Mesenteric fat pad (tissue), 1 donor: ENCODE data around the gene MSANTD1. TPM values are rescaled to one million over a fixed set of nuclear protein-coding genes. Genes with fewer than 3 reads are reported as not detected.
A peak's percentile ranks its signal among the peaks of the same experiment; 100 is the strongest.

Source experiments
- DNase-seq: peaks from one replicate; pipeline ENCODE4 v3.0.0-alpha.2; 2020; ENCODE audit warnings: low spot score
- total RNA-seq: library from RNA; stranded (reverse); fragmentation: NEBNext Ultra II Directional; extraction: Animal tissue kit (Norgen Biotek cat#: 25700); gene quantifications from one replicate; pipeline ENCODE4 v1.2.1, GENCODE V29; 2021
- donor health status: DM: yes; HTN: yes; CAD: no.

The MSANTD1 gene
- total RNA-seq, 1 donor from 2014 or later = 0.80 TPM

DNA sequence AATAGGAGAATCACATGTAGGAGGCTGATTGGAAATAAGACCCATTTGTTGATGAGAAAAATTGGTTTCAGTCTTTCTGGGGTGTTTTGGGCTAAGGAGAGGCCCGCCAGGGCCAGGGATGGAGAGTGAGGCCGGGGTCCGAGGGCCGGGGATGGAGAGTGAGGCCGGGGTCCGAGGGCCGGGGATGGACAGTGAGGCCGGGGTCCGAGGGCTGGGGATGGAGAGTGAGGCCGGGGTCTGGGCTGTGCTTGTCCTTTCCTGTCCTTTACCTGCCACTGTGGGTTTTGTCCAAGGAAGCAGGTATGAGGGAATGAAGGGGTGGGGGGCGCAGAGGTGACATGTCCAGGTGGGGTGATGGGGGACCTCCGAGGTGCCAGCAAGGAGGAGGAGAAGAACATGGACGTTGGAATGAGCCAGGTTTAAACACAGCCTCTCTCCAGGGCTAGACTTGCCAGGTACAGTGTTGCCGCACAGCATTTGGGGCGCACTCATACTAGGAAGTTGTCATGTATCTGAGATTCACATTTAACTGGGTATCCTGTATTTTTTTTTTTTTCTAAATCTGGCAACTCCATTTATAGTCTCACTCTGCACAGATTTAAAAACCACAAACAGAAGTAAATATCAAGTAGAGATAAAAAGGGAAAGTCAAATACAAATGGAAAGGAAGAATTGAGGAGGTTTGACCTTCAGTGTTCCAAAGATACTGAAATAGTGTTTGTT lies 52.7 kb downstream of the MSANTD1 start:
- DNase-seq = peak; percentile 73

DNA sequence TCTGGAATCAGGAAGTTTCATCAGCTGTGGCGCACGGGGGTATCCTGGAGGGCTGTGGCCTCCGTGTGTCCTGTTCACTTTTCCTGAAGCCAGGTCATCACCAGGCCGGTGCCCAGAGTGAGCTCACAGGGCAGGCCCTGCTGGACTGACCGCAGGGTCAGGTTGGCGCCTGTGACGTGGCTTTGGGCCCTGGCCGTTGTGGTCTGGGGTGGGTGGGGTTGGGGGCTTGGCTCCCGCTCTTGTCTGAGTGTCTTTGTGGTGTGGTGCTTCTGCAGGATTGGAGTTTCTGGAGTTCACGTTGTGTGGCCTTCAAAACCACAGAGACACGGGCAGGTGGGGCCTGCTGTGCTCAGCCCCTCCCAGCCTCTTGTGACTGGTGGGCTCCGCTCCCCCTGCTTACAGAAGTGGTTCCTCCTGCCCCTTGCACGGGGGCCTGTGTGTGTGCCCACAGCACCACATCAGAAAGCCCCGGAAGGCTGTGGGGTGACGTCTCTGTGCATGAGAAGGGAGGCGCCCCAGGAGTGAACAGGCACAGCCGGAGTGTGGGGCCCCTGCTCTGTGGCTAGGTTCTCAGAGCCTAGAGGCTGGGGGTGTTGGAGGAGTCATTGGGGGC lies 53.3 kb downstream of the MSANTD1 start:
- peak; percentile 65 for DNase-seq

DNA sequence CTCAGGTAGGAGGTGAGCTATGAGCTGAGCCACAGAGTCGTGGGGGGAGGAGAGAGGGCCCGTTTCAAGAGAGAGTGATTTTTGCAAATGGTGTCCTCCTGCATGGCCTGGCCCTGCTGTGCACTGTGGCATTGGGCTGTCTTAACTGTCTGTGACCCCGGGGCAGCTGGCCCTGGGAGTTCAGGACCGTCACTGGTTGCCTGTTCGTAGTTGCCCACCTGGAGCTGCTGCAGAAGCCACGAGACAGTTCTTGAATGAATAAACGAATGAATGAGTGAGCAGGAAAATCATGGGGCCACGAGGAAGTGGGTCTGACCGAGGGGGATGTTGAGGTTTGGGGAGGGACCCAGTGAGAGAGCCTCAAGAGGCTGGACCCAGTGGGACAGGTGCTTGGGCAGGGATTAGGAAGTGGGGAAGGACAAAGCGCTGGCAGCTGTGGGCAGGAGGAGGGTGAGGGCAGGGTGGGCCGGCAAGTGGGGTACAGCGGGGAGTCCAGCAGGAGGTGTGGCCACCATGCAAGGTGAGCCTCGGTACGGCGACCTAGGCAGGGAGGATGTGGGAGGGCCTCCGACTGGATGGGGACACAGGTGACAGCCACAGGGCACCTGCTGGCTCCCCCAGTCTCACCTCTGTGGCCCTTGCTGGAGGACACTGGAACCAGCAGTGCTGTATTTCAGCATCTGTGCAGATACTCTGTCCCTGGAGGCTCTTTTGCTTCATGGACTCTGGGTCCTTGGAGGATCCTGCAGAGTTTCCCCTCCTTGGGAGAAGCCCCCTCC lies 54.0 kb downstream of the MSANTD1 start:
- DNase-seq = peak; percentile 76

DNA sequence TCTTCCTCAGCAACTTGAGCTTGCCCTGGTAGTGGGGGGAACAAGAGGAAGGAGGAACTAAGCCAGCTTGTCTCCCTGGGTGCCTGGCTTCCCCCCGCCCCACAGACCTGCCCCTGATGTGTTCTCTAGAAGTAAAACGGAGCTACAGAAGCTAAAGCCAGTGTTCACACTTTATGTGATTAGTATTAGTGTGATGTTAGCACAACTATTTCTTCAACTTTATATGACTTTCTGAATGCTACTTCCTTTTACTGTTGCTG lies 54.5 kb downstream of the MSANTD1 start:
- peak; percentile 41 for DNase-seq

DNA sequence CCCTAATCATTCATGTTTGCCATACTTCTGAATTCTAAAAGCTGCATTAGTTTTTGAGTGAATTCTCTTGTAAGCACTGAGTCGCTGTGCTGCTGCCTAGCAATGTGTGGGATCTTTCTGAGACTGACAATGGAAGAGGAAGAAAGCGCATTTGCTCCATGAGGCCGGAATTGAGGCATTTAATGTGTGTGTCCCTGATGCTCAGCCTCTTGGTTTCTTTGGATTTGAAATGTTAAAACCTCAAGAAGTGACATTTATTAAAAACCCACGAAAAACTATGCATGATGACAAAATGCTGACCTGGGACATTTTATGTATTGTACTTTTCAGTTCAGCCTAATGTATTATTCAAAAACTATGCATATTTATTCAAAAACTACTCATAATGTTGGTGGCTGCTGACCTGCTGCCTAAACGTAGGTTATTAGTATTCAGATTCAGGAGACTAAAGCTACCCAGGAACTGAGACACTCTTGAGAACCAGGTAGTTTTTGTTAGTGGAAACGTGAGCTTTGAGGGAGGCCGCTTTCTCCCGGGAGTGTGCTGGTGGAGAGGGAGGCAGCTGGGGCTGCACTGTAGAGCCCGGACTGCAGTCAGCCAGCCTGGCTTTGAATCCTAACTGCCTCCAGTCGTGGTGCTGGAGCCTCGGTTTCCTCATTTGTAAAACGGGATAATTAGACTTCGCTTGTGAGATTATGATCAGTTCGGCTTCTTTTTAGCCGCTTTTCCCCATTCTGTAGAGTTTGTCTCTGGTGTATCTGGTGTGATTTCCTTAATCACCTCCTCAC lies 55.2 kb downstream of the MSANTD1 start:
- peak; percentile 33 for DNase-seq

DNA sequence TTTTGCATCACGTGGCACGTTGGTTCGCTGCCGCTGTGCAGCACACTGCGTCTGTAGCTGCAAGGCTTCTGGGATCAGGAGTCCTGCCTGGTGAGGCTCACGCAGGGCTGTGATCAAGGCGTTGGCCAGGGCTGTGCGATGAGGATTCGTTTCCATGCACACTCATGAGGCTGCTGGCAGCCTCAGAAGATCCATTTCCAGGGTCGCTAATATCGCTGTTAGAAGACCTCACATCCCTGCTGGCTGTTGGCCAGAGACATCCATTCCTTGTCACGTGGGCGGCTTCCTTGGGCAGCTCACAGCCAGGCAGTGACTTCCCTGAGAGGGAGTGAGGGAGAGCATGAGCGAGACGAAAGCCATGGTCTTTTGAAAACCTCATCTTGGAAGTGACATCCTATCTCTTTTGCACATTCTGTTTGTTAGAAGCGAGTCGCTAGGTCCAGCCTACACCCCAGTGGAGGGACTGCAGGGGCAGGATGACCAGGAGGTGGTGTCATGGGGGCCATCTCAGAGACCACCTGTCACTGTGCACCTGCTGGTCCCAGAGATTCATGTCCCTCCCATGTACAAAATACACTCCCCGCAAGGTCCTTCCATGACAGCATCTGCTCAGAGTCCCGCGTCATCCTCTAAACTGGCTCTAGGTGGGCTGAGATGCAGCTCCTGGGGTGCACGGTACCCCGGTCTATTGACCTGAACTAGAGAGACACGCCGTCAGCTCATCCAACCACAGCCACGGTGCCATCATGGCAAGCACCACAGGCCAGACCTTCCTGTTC lies 56.1 kb downstream of the MSANTD1 start:
- peak; percentile 82 for DNase-seq

DNA sequence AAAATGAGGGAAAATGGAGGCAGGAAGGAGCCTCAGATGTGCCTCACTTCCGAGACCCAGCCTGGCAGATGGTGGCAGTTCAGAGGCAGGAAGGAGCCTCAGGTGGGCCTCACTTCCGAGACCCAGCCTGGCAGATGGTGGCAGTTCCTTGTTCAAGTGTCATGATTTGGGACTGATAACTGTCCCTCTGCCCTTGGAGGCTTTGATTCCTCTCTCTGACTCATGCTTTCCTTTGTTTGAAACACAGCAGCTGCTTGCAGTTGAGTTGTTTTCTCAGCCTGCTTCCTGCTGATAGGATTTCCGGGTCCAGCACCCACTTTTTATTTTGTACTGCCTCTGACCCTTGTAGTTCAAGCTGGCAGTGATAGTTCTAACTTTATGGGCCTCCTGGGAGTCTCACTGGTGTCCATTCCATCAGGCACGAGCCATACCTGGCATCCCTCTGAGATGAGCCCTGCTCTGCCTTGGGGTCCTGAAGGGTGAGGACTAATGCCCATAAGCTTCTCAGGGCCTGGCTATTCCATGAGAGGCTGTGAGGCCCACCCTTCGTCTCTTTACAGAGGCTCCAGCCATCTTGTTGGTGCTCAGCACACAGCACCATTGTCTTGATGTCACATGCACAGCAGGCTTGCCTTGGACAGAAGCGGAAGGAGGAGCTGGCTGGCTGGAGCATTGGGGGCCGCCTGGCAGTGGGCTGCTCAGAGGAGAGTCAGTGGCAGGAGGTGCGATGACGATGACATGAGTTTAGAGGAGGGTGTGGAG lies 56.8 kb downstream of the MSANTD1 start:
- DNase-seq = peak; percentile 67

Other genes with a start within 250 kb of the MSANTD1 start
- gene HTT-AS, start 174.6 kb upstream of the MSANTD1 start, total RNA-seq = not detected
- 56.5 TPM for gene HTT, start 174.5 kb upstream of the MSANTD1 start, total RNA-seq
- gene RGS12, start 43.9 kb downstream of the MSANTD1 start, total RNA-seq = 26.3 TPM
- gene HGFAC, start 192.8 kb downstream of the MSANTD1 start, total RNA-seq = not detected
- gene DOK7, start 214.1 kb downstream of the MSANTD1 start, total RNA-seq = not detected